HCT116 (cell line): ENCODE measurements around the gene M1AP. TPM values are rescaled to one million over a fixed set of nuclear protein-coding genes. Genes with fewer than 3 reads are reported as not detected.

Experiments
- ATAC-seq: fragments of 200-7000 bp; cut with Tn5 transposase; 2 replicates; pipeline ENCODE4 v1.9.1; 2020; ENCODE audit warnings: mild to moderate bottlenecking, moderate library complexity
- BruUV-seq: library from RNA; stranded (reverse); fragments of 400-500 nt; replicated peaks from 2 replicates; lab custom pipeline; 2021; lab: Mats Ljungman, UMichigan
- CTCF ChIA-PET: fragments of 300-600 bp; sonication (Branson Sonifier 250); formaldehyde crosslinking; loops from one replicate; lab custom pipeline; 2021; ENCODE audit warnings: antibody characterized with exemption; lab: Charles Lee
- POLR2A ChIA-PET: fragments of 300-600, 350-600 bp; sonication (Branson Sonifier 250); formaldehyde crosslinking; loops from one replicate; lab custom pipeline; 2021; ENCODE audit warnings: antibody characterized with exemption; lab: Charles Lee
- RAD21 ChIA-PET, 2 experiments: fragments of 300-600 bp; sonication (Branson Sonifier 250); formaldehyde crosslinking; loops; one replicate each; lab custom pipeline; 2023; ENCODE audit warnings: low total read pairs in 2 of 2; ENCODE audit not compliant: uncharacterized antibody in 2 of 2, unreplicated experiment in 2 of 2, low non-redundant PET in 1 of 2; lab: Charles Lee
- DNase-seq: peaks from one replicate; pipeline ENCODE4 v3.0.0-alpha.2; 2010; ENCODE audit warnings: low read depth, low spot score
- H2AFZ ChIP-seq: fragments of 200-600 bp; shearing (Covaris generic), sonication (generic); 2 replicates; pipeline ENCODE4 v1.6.1; 2017; ENCODE audit warnings: low read depth, mixed run types, mixed read lengths, antibody characterized with exemption, low read length; ENCODE audit not compliant: poor library complexity, severe bottlenecking
- H3K27ac ChIP-seq: 2 replicates; pipeline ENCODE4 v1.5.1; 2012; ENCODE audit warnings: low read depth, low read length
- H3K27me3 ChIP-seq: fragments of 200-600 bp; sonication (generic); 2 replicates; pipeline ENCODE4 v1.6.1; 2016; ENCODE audit warnings: mixed run types, low read length, mixed read lengths; ENCODE audit not compliant: insufficient read depth
- H3K36me3 ChIP-seq, 2 experiments: fragments of 200-500 bp in 1 of 2; fragments of 200-600 bp in 1 of 2; sonication (Bioruptor generic) in 1 of 2; sonication (generic) in 1 of 2; 2 replicates each; pipeline versions ENCODE4 v1.5.1 to v1.6.1; 2014 to 2016; ENCODE audit warnings: low read length in 2 of 2, inconsistent platforms in 1 of 2, mixed read lengths in 1 of 2, mixed run types in 1 of 2; ENCODE audit not compliant: insufficient read depth in 2 of 2, control insufficient read depth in 1 of 2
- H3K4me1 ChIP-seq, 2 experiments: fragments of 200-600 bp in 1 of 2; sonication (generic) in 1 of 2; 2 replicates each; pipeline versions ENCODE4 v1.5.1 to v1.6.1; 2012 to 2017; ENCODE audit warnings: low read length in 2 of 2, inconsistent platforms in 1 of 2, mild to moderate bottlenecking in 1 of 2, mixed read lengths in 1 of 2, mixed run types in 1 of 2, moderate library complexity in 1 of 2; ENCODE audit not compliant: insufficient read depth in 2 of 2, control insufficient read depth in 1 of 2
- H3K4me2 ChIP-seq: fragments of 200-600 bp; sonication (generic); 2 replicates; pipeline ENCODE4 v1.6.1; 2017; ENCODE audit warnings: mixed run types, low read length, mixed read lengths
- H3K4me3 ChIP-seq, 2 experiments: fragments of 200-600 bp in 1 of 2; sonication (generic) in 1 of 2; replicated peaks in 1 of 2; 2 replicates each; pipeline ENCODE4 v1.5.1; 2011 to 2016; ENCODE audit warnings: low read length in 2 of 2, control low read depth in 1 of 2, low read depth in 1 of 2, mild to moderate bottlenecking in 1 of 2, mixed read lengths in 1 of 2, mixed run types in 1 of 2
- H3K79me2 ChIP-seq: fragments of 200-600 bp; sonication (generic); 2 replicates; pipeline ENCODE4 v1.6.1; 2017; ENCODE audit warnings: mild to moderate bottlenecking, mixed run types, low read length, moderate library complexity, mixed read lengths; ENCODE audit not compliant: insufficient read depth
- H3K9ac ChIP-seq: fragments of 200-600 bp; sonication (generic); 2 replicates; pipeline ENCODE4 v1.6.1; 2016; ENCODE audit warnings: low read length, mixed read lengths
- H3K9me2 ChIP-seq: fragments of 200-600 bp; sonication (generic), shearing (Covaris generic); 2 replicates; pipeline ENCODE4 v1.6.1; 2017; ENCODE audit warnings: mixed run types, mild to moderate bottlenecking, moderate library complexity; ENCODE audit not compliant: insufficient read depth
- H3K9me3 ChIP-seq, 2 experiments: fragments of 200-500 bp in 1 of 2; fragments of 200-600 bp in 1 of 2; sonication (Bioruptor generic) in 1 of 2; sonication (generic) in 1 of 2; 2 replicates each; pipeline ENCODE4 v1.6.1; 2014 to 2017; ENCODE audit warnings: low read length in 2 of 2, mixed read lengths in 2 of 2, inconsistent platforms in 1 of 2, low read depth in 1 of 2, mild to moderate bottlenecking in 1 of 2, mixed run types in 1 of 2, moderate library complexity in 1 of 2; ENCODE audit not compliant: control insufficient read depth in 1 of 2, insufficient read depth in 1 of 2
- H4K20me1 ChIP-seq: fragments of 200-600 bp; sonication (generic), shearing (Covaris generic); 2 replicates; pipeline ENCODE4 v1.6.1; 2017; ENCODE audit warnings: mixed run types, mild to moderate bottlenecking, moderate library complexity; ENCODE audit not compliant: insufficient read depth
- CBX3 ChIP-seq: IDR thresholded peaks from 2 replicates; pipeline ENCODE4 v1.6.1; 2012; ENCODE audit warnings: low read depth
- CEBPB ChIP-seq: IDR thresholded peaks from 2 replicates; pipeline ENCODE4 v1.6.1; 2012; ENCODE audit warnings: low read depth
- ELF1 ChIP-seq: IDR thresholded peaks from 2 replicates; pipeline ENCODE4 v1.6.1; 2012; ENCODE audit warnings: low read depth, borderline replicate concordance
- EZH2 ChIP-seq: fragments of 200-600 bp; sonication (generic); IDR thresholded peaks from 2 replicates; pipeline ENCODE4 v1.6.1; 2017; ENCODE audit warnings: antibody characterized with exemption, mixed run types
- EZH2phosphoT487 ChIP-seq: fragments of 200-600 bp; IDR thresholded peaks from 2 replicates; pipeline ENCODE4 v1.6.1; 2018; ENCODE audit warnings: antibody characterized with exemption, borderline replicate concordance
- FOSL1 ChIP-seq: IDR thresholded peaks from 2 replicates; pipeline ENCODE4 v1.6.1; 2012; ENCODE audit warnings: low read depth
- POLR2AphosphoS5 ChIP-seq: IDR thresholded peaks from 2 replicates; pipeline ENCODE4 v1.6.1; 2011; ENCODE audit warnings: mild to moderate bottlenecking, low read depth, low read length, moderate library complexity
- RAD21 ChIP-seq: IDR thresholded peaks from 2 replicates; pipeline ENCODE4 v1.6.1; 2012; ENCODE audit warnings: low read depth, mild to moderate bottlenecking
- SIN3A ChIP-seq: IDR thresholded peaks from 2 replicates; pipeline ENCODE4 v1.6.1; 2012; ENCODE audit warnings: low read depth
- SRF ChIP-seq: IDR thresholded peaks from 2 replicates; pipeline ENCODE4 v1.6.1; 2012; ENCODE audit warnings: low read depth
- TCF7L2 ChIP-seq: IDR thresholded peaks from 2 replicates; pipeline ENCODE4 v1.7.0; 2011; ENCODE audit warnings: borderline replicate concordance, inconsistent platforms; ENCODE audit not compliant: insufficient read depth, insufficient read length; ENCODE audit errors: extremely low read depth
- ZNF274 ChIP-seq: fragments of 200-500 bp; sonication (Bioruptor generic); IDR thresholded peaks from 2 replicates; pipeline ENCODE4 v1.6.1; 2014; ENCODE audit warnings: mild to moderate bottlenecking, low read depth, low read length, inconsistent platforms
- intact Hi-C: fragments of 100-400 bp; cut with micrococcal nuclease; formaldehyde crosslinking; loops from 2 replicates; pipeline ENCODE4 v1.10.0; 2022
- total RNA-seq: library from RNA; stranded (reverse); gene quantifications from one replicate; pipeline ENCODE4 v1.2.1, GENCODE V29; 2021; ENCODE audit not compliant: unreplicated experiment
- TF ChIP-seq, protein P1 (sequence below): IDR thresholded peaks from 2 replicates; pipeline ENCODE4 v1.6.1; 2012
- TF ChIP-seq, protein P2 (sequence below), 3 experiments: fragments of 200-600 bp in 1 of 3; sonication (generic) in 1 of 3; IDR thresholded peaks in 2 of 3; conservative IDR thresholded peaks in 1 of 3; 2 replicates each; pipeline ENCODE4 v1.5.1; 2012 to 2017; ENCODE audit warnings: low read depth in 2 of 3, low read length in 2 of 3, antibody characterized with exemption in 1 of 3, borderline replicate concordance in 1 of 3, control low read depth in 1 of 3, mild to moderate bottlenecking in 1 of 3, mixed read lengths in 1 of 3, mixed run types in 1 of 3, moderate library complexity in 1 of 3; ENCODE audit not compliant: insufficient read depth in 1 of 3

M1AP gene
- total RNA-seq, 1 experiment from 2014 or later: 28.2 TPM

- intact Hi-C loops: no loop called here
- TF ChIP-seq ZNF274 (no peak), POLR2AphosphoS5 (peak; percentile 57; the same call in 1 of the 2 replicates)
These were observed 94.0 kb downstream of the M1AP start, which contains the start of the genes DOK1 and LOXL3 for GRCh38 chr2:74553892-74554819. DOK1 (plus strand) TSS chr2:74554720; CDS start chr2:74554755, 35 bp downstream. LOXL3 (minus strand) TSS chr2:74553942; CDS start chr2:74552634, 1,308 bp downstream.

GRCh38 chr2:74552914-74553811 is 95.0 kb downstream of the M1AP start:
- Histone ChIP-seq H3K36me3 (peaks cover 5 to 7% of the 10 kb centered on the region in 2 experiments; a peak in 3 of 4 replicates), H3K4me3 (peak overlapping the region; percentile 93 to 97; a peak in 2 of 4 replicates), H3K27me3 (no peaks in the 10 kb centered on the region), H3K27ac (peak overlapping the region; percentile 90), H2AFZ (no peak overlapping the region), H3K4me1 (peaks cover 19 to 50% of the 10 kb centered on the region in 2 experiments; a peak in 3 of 4 replicates), H4K20me1 (no peaks in the 10 kb centered on the region), H3K4me2 (peak overlapping the region; percentile 95), H3K9me2 (no peaks in the 10 kb centered on the region), H3K9ac (peak overlapping the region; percentile 98; the same call in 1 of the 2 replicates), H3K79me2 (peaks cover 23% of the 10 kb centered on the region; the same call in 1 of the 2 replicates), H3K9me3 (no peaks in the 10 kb centered on the region)
- BruUV-seq: no TSS peak
- intact Hi-C loops: no loop called here
- ChIA-PET RAD21 (no interaction called here), CTCF (no interaction called here), POLR2A (no interaction called here)
- DNase-seq (no peak), ATAC-seq (no peak)
- TF ChIP-seq, protein P1, sequence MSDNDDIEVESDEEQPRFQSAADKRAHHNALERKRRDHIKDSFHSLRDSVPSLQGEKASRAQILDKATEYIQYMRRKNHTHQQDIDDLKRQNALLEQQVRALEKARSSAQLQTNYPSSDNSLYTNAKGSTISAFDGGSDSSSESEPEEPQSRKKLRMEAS: no peak
- no peak for TF ChIP-seq TCF7L2
- no peak for TF ChIP-seq EZH2
- no peak for TF ChIP-seq CEBPB
- TF ChIP-seq, protein P2, sequence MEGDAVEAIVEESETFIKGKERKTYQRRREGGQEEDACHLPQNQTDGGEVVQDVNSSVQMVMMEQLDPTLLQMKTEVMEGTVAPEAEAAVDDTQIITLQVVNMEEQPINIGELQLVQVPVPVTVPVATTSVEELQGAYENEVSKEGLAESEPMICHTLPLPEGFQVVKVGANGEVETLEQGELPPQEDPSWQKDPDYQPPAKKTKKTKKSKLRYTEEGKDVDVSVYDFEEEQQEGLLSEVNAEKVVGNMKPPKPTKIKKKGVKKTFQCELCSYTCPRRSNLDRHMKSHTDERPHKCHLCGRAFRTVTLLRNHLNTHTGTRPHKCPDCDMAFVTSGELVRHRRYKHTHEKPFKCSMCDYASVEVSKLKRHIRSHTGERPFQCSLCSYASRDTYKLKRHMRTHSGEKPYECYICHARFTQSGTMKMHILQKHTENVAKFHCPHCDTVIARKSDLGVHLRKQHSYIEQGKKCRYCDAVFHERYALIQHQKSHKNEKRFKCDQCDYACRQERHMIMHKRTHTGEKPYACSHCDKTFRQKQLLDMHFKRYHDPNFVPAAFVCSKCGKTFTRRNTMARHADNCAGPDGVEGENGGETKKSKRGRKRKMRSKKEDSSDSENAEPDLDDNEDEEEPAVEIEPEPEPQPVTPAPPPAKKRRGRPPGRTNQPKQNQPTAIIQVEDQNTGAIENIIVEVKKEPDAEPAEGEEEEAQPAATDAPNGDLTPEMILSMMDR (IDR thresholded peaks at IDR 0.05 in 2 of 3, conservative IDR thresholded peaks at IDR 0.05 in 1 of 3; ENCODE audit: borderline replicate concordance in 1 of 3, insufficient read depth in 1 of 3, low read depth in 2 of 3, low read length in 2 of 3): no peak
- no peak for TF ChIP-seq RAD21
- no peak for TF ChIP-seq FOSL1
- no peak for TF ChIP-seq SRF
- no peak for TF ChIP-seq SIN3A
- no peak for TF ChIP-seq ELF1
- TF ChIP-seq CBX3: no peak
- TF ChIP-seq POLR2AphosphoS5: no peak
- no peak for TF ChIP-seq EZH2phosphoT487

More at GRCh38 chr2:74553892-74554819, 94.0 kb downstream of the M1AP start, which contains the start of the genes DOK1 and LOXL3:
- H3K79me2 ChIP-seq: peaks cover 23% of the 10 kb centered on the region; the same call in 1 of the 2 replicates
- peak within 1 kb of the TSS; percentile 90 for H3K27ac ChIP-seq
- no TSS peak for BruUV-seq
- no peaks in the 10 kb centered on the region for H3K9me3 ChIP-seq
- ATAC-seq (peak; percentile 76), DNase-seq (no peak)
- H3K4me2 ChIP-seq: peak within 1 kb of the TSS; percentile 95
- no peaks in the 10 kb centered on the region for H4K20me1 ChIP-seq
- no peaks in the 10 kb centered on the region for H3K9me2 ChIP-seq
- peak within 1 kb of the TSS; percentile 93 to 97 for H3K4me3 ChIP-seq
- H3K27me3 ChIP-seq: no peaks in the 10 kb centered on the region
- no peak within 1 kb of the TSS for H2AFZ ChIP-seq
- peaks cover 5 to 7% of the 10 kb centered on the region in 2 experiments; a peak in 3 of 4 replicates for H3K36me3 ChIP-seq
- H3K9ac ChIP-seq: peak within 1 kb of the TSS; percentile 98
- ChIA-PET POLR2A (no interaction called here), RAD21 (no interaction called here), CTCF (interaction anchor here (0.7 kb wide), 1 partner anchor 46 kb away, joined by 5 read pairs; no protein-coding TSS in a partner anchor)
- peaks cover 15 to 42% of the 10 kb centered on the region in 2 experiments; a peak in 3 of 4 replicates for H3K4me1 ChIP-seq
